ENCODE results near the gene PINLYP.

The PINLYP gene

GRCh38 chr19:43551399-43552197 lies 24.0 kb upstream of the PINLYP start:
- DNase-seq: no peak

- DNase-seq: no peak
Observed at GRCh38 chr19:43552198-43552450, 23.5 kb upstream of the PINLYP start.

- no peak for DNase-seq
Observed at GRCh38 chr19:43552616-43553015, 23.0 kb upstream of the PINLYP start.

- no peak for DNase-seq
Observed at GRCh38 chr19:43553656-43554055, 21.9 kb upstream of the PINLYP start.

- DNase-seq: no peak
Observed at GRCh38 chr19:43554317-43554895, 21.2 kb upstream of the PINLYP start.

- DNase-seq: peak; percentile 48
Observed at GRCh38 chr19:43555185-43555770, 20.3 kb upstream of the PINLYP start.

GRCh38 chr19:43560687-43561086 lies 14.9 kb upstream of the PINLYP start:
- DNase-seq: no peak

GRCh38 chr19:43561139-43561970 lies 14.2 kb upstream of the PINLYP start:
- DNase-seq: no peak

GRCh38 chr19:43562226-43562697 lies 13.3 kb upstream of the PINLYP start:
- DNase-seq: no peak

- DNase-seq: peak; percentile 83
Observed at GRCh38 chr19:43562698-43563241, 12.8 kb upstream of the PINLYP start.

- DNase-seq: no peak
Observed at GRCh38 chr19:43563816-43564457, 11.7 kb upstream of the PINLYP start.

- DNase-seq: no peak
Observed at GRCh38 chr19:43564800-43565199, 10.8 kb upstream of the PINLYP start.

- DNase-seq: no peak
Observed at GRCh38 chr19:43569657-43570056, 5.9 kb upstream of the PINLYP start.

GRCh38 chr19:43570174-43570791 lies 5.3 kb upstream of the PINLYP start:
- peak; percentile 78 for DNase-seq

- peak; percentile 81 for DNase-seq
Observed at GRCh38 chr19:43572171-43572588, 3.4 kb upstream of the PINLYP start.

GRCh38 chr19:43574424-43575155 lies 1.0 kb upstream of the PINLYP start:
- DNase-seq: peak; percentile 22

- no peak for DNase-seq
Observed at GRCh38 chr19:43575955-43576878, 616 bp downstream of the PINLYP start.

GRCh38 chr19:43578787-43579186 lies 3.2 kb downstream of the PINLYP start:
- no peak for DNase-seq

- DNase-seq: no peak
Observed at GRCh38 chr19:43581467-43581866, 5.9 kb downstream of the PINLYP start.

GRCh38 chr19:43582495-43582894 lies 6.9 kb downstream of the PINLYP start:
- no peak for DNase-seq

All from NCI-H2029 treated with DMSO at 0.1 percent for 48 hours (cell line).